ENCODE measurements around the gene WNT7A.

Gene WNT7A

GRCh38 chr3:13825821-13826220, 54.0 kb downstream of the WNT7A start:
- no peak for DNase-seq

- no peak for DNase-seq
Measured at GRCh38 chr3:13825311-13825579, 54.6 kb downstream of the WNT7A start.

GRCh38 chr3:13824521-13825310, 55.2 kb downstream of the WNT7A start:
- no peak for DNase-seq

GRCh38 chr3:13823692-13824091, 56.2 kb downstream of the WNT7A start:
- no peak for DNase-seq

- no peak for DNase-seq
Measured at GRCh38 chr3:13822871-13823585, 56.8 kb downstream of the WNT7A start.

GRCh38 chr3:13822042-13822441, 57.8 kb downstream of the WNT7A start:
- DNase-seq, result no peak

GRCh38 chr3:13821126-13821525, 58.7 kb downstream of the WNT7A start:
- no peak for DNase-seq

GRCh38 chr3:13818919-13819318, 61.0 kb downstream of the WNT7A start:
- DNase-seq, result no peak

GRCh38 chr3:13815088-13815683, 64.7 kb downstream of the WNT7A start:
- DNase-seq, result no peak

GRCh38 chr3:13812034-13812471, 67.8 kb downstream of the WNT7A start:
- no peak for DNase-seq

GRCh38 chr3:13811614-13812013, 68.3 kb downstream of the WNT7A start:
- DNase-seq, result no peak

GRCh38 chr3:13808550-13808949, 71.3 kb downstream of the WNT7A start:
- no peak for DNase-seq

- DNase-seq, result no peak
Measured at GRCh38 chr3:13801361-13802204, 78.3 kb downstream of the WNT7A start.

- no peak for DNase-seq
Measured at GRCh38 chr3:13800064-13800463, 79.8 kb downstream of the WNT7A start.

- no peak for DNase-seq
Measured at GRCh38 chr3:13798401-13798800, 81.5 kb downstream of the WNT7A start.

- DNase-seq, result no peak
Measured at GRCh38 chr3:13796701-13797460, 83.0 kb downstream of the WNT7A start.

GRCh38 chr3:13795816-13796215, 84.1 kb downstream of the WNT7A start:
- DNase-seq, result no peak

- no peak for DNase-seq
Measured at GRCh38 chr3:13794322-13794721, 85.5 kb downstream of the WNT7A start.

- no peak for DNase-seq
Measured at GRCh38 chr3:13793451-13793850, 86.4 kb downstream of the WNT7A start.

GRCh38 chr3:13792512-13793371, 87.1 kb downstream of the WNT7A start:
- no peak for DNase-seq

GRCh38 chr3:13792051-13792490, 87.8 kb downstream of the WNT7A start:
- DNase-seq, result no peak

Data from CD4-positive, alpha-beta T cell treated with Interleukin-4 for 1 hour (primary cell).